Endometrium (tissue), 2 donors: Measurements from ENCODE around the gene KSR2.
"Not testable (repeated sequence)": the region's sequence is repeated elsewhere in the genome, so short reads cannot be mapped to it uniquely, and the experiment has no call there.

Experiments
- FAIRE-seq: peaks from 2 replicates; lab custom pipeline; 2012; peaks lifted over from hg19 to GRCh38; lab: Jason Lieb, UNC
- donor health status: control.
- donor health status: control.

KSR2 gene

DNA sequence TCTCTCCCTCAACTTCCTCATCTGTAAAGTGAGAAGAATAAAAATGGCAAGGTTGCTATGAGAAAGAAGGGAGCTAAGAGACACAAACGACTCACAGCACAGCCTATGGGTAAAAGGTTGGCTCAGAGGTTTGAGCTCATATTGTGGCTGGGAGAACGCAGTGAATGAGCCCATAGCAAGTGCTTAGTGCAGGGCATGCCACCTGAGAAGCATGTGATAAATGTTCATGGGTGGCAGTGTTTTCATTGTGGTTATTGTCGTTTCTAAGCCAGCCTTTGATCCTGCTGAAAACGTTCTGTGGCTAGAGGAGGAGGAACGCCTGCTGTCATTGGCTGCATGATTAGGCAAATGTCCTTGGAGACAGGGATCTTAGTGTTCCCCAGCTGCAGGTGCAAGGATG is 150.4 kb downstream of the KSR2 start:
- FAIRE-seq = no peak

- no peak for FAIRE-seq
These were observed 159.3 kb downstream of the KSR2 start for GRCh38 chr12:117809509-117809908.

- FAIRE-seq = no peak
These were observed 160.8 kb downstream of the KSR2 start for GRCh38 chr12:117807946-117808345.

DNA sequence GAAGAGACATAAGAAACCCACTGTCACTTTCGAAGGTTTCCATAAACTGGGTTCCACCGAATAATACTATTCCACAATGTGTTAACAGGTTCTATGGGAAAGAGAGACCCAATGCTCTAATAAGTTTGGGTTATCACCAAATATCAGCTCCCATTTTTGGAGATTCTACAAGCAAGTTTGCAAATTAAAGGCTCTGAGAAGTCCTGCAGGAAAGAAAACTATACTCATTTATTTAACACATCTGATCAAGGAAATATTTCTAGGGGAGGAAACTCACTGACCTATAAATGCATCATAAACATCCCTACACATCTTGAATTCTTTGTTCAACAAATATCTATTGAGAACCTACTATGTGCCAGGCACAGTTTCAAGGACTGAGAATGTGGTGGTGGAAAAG is 161.4 kb downstream of the KSR2 start:
- FAIRE-seq = no peak

GRCh38 chr12:117805865-117806264 is 162.9 kb downstream of the KSR2 start:
- no peak for FAIRE-seq

GRCh38 chr12:117803001-117803400 is 165.8 kb downstream of the KSR2 start:
- no peak for FAIRE-seq

- not testable (repeated sequence) for FAIRE-seq
These were observed 168.1 kb downstream of the KSR2 start for GRCh38 chr12:117800711-117801110.

DNA sequence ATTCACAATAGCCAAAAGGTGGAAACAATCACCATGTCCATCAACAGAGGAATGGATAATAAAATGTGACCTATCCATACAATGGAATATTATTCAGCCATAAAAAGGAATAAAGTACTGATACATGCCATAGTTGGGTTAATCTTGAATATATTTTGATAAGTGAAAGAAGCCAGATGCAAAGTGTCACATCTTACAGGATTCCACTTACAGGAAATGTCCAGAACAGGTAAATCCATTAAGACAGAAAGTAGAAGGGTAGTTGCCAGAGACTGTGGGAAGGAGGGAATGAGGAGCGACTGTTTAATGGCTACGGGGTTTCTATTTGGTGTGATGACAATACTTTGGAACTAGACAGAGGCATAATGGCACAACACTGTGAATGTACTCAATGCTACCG is 171.6 kb downstream of the KSR2 start:
- FAIRE-seq = no peak

GRCh38 chr12:117792877-117793424 is 175.8 kb downstream of the KSR2 start:
- FAIRE-seq = no peak

DNA sequence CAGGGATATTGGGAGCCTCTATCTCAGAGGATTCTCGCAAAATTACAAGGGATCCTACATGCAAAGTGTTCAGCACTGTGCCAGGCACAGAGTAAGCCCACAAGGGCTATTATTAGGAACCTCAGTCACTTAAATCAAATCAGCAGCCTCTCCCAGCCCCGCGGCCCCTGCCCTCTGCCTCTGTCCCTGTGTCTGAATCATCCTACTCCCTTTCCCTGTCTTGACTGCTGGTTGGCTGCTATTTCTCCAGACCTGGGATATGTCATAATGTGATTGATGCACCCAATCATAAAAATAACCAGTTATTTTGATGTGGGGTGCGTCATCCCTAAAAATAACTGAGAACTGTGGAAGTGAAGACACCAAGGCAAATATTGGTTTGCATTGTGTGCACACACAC is 176.3 kb downstream of the KSR2 start:
- no peak for FAIRE-seq

DNA sequence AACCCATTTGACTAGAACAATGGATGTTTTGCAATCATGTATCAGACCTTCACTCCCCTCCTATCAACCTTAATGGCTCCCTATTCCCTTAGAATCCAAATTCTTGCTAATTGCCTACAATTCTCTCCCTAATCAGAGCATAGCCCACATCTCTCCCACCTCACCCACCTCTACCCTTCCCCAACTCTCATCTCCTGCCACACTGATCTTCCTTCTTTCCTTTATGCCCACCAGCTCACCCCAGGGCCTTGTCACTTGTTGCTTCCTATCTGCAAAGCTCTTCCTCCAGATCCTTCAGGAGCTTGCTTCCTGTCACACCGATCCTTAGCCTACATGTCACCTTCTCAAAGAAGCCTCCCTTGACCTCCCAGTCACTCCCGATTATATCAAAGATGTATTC is 177.8 kb downstream of the KSR2 start:
- FAIRE-seq = no peak

- FAIRE-seq = no peak
These were observed 178.6 kb downstream of the KSR2 start for GRCh38 chr12:117790198-117790597.

DNA sequence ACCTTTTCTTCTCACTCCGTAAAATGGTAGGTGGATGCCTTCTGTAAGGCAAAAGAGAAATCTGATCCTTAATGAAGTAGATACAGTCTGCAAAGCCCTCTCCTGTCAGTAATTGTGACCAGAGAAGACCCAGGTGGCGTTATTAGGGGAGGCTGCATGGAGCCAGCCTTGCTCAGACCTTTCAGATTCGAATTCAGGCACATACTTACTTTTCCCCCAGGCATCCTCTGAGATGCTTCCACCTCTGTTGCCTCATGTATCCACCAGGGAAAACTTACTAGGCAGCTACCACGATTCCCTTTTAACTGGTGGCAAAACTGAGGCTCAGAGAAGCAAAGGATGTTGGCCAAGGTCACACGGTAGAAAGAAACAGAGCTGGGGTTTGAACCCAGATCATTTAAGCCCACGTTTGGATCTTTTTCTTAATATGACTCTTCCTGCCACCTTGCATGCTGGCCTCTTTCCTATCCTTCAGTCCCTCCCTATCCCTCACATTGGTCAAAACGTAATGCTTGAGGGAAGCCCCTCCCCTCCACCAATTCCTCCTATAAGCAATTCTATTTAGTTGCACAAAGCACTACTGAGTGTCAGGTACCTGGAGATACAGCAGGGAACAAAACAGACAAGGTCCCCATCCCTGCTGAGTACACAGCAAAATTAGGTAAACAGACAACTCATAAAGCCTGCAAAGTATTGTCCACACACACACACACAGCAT is 179.4 kb downstream of the KSR2 start:
- no peak for FAIRE-seq

- no peak for FAIRE-seq
These were observed 190.1 kb downstream of the KSR2 start for GRCh38 chr12:117778656-117779055.

DNA sequence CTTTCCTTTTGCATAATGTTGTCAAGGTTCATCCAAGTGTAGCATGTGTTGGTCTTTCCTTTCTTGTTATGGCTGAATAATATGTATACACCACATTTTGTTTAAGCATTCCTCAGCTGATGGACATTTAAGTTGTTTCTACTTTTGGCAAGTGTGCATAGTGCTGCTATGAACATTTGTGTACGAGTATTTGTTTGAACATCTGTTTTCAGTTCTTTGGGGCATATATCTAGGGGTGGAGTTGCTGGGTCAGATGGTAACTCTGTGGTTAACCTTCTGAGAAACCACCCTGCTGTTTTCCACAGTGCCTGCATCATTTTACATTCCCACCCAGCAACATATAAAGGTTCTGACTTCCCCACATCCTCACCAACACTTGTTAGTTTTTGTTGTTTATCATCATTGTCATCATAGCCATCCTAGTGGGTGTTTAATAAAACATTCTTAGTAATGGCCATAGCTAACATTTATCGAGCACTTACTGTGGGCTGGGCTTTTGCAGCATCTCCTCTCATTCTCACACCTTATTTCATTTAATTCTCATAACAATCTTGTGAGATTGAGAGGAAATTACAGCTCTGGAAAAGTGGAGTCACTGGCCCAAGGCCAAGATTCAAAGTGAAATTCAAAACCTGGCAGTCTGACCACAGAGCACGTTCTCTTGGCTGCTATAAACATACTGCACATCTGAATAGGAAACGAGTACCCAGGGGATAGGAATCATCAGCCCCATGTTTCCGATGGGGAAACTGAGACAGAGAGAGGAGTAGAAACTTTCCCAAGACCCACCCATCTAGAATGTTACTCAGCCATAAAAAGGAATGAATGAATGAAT is 193.6 kb downstream of the KSR2 start:
- FAIRE-seq = no peak

DNA sequence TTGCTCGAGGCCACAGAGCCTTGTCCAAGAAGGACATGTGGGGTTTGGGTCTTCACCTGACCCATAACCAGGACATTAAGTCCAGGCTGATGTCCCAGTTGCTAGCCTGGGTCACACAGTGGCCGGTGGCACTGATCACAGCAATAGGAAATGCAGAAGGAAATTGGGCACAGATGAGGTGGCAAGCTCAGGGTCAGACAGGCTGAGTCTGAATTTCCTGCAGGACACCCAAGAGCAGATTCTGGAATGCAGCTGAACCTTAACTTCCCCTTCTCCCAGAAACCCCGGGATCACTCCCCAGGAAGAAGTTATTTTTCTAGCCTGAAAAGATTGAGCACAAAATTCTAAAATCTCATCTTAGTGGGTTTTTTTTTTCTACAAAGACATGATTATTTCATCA is 199.9 kb downstream of the KSR2 start:
- no peak for FAIRE-seq

GRCh38 chr12:117766008-117766407 is 202.8 kb downstream of the KSR2 start:
- FAIRE-seq = no peak

DNA sequence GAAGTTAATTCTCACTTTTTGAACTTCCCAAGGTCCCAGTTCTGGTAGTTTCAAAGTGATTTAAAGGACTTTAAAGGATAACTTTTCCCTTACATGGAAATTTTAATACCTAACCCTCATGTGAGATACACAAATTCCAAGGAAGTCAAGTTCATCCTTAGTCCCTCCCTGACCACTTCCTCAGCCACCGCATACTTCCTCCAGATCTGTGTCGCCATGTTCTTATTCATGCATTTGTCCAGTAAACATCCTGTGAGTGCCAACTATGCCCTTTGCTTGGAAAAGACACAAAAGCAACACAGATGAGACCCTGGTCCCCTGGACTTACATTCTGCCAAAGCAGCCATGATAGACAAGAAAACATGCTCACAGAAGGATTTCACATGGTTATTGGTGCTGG is 206.6 kb downstream of the KSR2 start:
- FAIRE-seq = no peak

- no peak for FAIRE-seq
These were observed 207.2 kb downstream of the KSR2 start for GRCh38 chr12:117761528-117762100.

DNA sequence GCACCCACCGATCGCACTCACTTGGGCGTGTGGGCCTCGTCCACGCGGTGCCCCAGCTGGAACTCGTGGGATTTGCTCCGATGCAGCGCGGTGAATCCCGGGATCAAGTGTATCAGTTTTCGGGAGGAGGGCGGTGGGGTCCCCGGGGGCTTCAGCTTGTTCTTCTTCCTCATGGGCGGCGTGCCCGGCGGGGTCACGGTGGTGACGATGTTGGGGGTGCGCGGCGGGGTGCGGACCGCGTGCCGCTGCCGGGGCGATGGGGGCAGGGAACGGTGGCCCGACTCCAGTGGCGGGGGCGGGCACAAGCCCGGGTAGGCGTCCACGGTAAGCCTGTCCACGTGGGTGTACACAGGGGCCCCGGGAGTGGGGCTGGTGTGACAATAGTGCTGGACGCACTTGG is 207.8 kb downstream of the KSR2 start:
- FAIRE-seq = no peak

DNA sequence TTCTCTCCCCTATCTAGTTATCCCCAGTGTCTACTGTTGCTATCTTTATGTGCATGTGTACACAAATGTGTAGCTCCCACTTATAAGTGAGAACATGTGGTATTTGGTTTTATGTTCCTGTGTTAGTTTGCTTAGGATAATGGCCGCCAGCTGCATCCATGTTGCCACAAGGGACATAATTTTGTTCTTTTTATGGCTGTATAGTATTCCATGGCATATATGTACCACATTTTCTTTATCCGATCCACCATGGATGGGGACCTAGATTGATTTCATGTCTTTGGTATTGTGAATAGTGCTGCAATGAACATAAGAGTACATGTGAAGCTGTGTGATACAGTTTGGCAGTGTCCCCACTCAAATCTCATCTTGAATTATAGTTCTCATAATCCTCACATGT is 218.1 kb downstream of the KSR2 start:
- no peak for FAIRE-seq

DNA sequence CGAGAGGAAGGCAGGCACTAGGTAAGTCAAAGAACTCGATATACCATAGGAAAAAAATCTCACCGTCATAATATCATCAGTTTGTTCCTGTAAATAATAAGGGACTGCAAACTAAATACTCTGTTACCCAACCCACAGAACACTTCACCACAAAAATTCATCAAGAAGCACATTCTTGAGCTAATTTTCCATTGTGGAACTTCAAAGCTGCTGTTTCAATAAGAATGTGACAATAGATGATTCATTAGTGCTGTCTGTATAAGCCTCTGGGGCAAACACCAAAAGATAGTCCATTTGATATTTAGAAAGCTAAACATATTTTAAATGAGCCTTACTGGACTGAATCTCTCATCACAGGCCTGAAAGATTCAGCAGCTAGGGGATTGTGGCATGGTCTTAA is 219.4 kb downstream of the KSR2 start:
- FAIRE-seq = no peak

GRCh38 chr12:117746358-117746757 is 222.4 kb downstream of the KSR2 start:
- not testable (repeated sequence) for FAIRE-seq
